Mucosa of descending colon (tissue), 3 donors: Measurements from ENCODE around the gene DSCAML1. TPM values are rescaled to one million over a fixed set of nuclear protein-coding genes. Genes with fewer than 3 reads are reported as not detected.

Source experiments
- ATAC-seq: fragments of 200-7000 bp; cut with Tn5 transposase; one replicate; pipeline ENCODE4 v1.9.1; 2020; ENCODE audit warnings: mild to moderate bottlenecking, moderate library complexity
- DNase-seq, 3 donors: peaks; one replicate each; pipeline ENCODE4 v3.0.0-alpha.2; 2020
- H3K36me3 ChIP-seq: fragments of 200-600 bp; one replicate; pipeline ENCODE4 v1.8.0; 2021; ENCODE audit warnings: low read depth, mild to moderate bottlenecking
- H3K4me1 ChIP-seq: fragments of 200-600 bp; one replicate; pipeline ENCODE4 v1.8.0; 2021; ENCODE audit warnings: low read depth, mild to moderate bottlenecking
- H3K4me3 ChIP-seq: fragments of 200-600 bp; one replicate; pipeline ENCODE4 v1.8.0; 2021; ENCODE audit warnings: mild to moderate bottlenecking
- H3K9me3 ChIP-seq: fragments of 200-600 bp; one replicate; pipeline ENCODE4 v1.8.0; 2021; ENCODE audit warnings: mild to moderate bottlenecking
- CTCF ChIP-seq: fragments of 200-600 bp; IDR thresholded peaks from one replicate; pipeline ENCODE4 v1.8.0; 2022; ENCODE audit warnings: antibody characterized with exemption, mild to moderate bottlenecking
- intact Hi-C, 2 donors: fragments of 100-400 bp; cut with DNase I in 1 of 2; cut with micrococcal nuclease in 1 of 2; formaldehyde crosslinking; loops; one replicate each; pipeline versions ENCODE4 v1.11.0 to v1.11.1; 2022; cut with DNase I, micrococcal nuclease
- total RNA-seq, 3 donors: library from RNA; stranded (reverse); fragmentation: NEBNext Ultra II Directional in 2 of 3; extraction: Animal tissue kit (Norgen Biotek cat#: 25700) in 2 of 3; gene quantifications; one replicate each; pipeline versions ENCODE4 v1.2.1 to v1.2.4, GENCODE V29; 2021 to 2023
- donor health status: DM: no; HTN: no; CAD: no; lungs with moderate emphysema.
- donor health status: DM: no; HTN: no; CAD: no.
- donor health status: DM: no; HTN: yes; CAD: no.

Gene DSCAML1
- total RNA-seq, 3 donors from 2014 or later = 5.0 to 5.5 (median 5.3) TPM

GRCh38 chr11:117572129-117572528, 224.9 kb downstream of the DSCAML1 start:
- DNase-seq = no peak
- Histone ChIP-seq H3K9me3 (no peaks in the 10 kb centered on the region), H3K36me3 (no peaks in the 10 kb centered on the region), H3K4me3 (no peak overlapping the region), H3K4me1 (no peaks in the 10 kb centered on the region)
- intact Hi-C loops = no loop called here
- no peak for ATAC-seq
- no peak for TF ChIP-seq CTCF

- peak in 1 of 3 donors; percentile 31 for DNase-seq
- Histone ChIP-seq H3K9me3 (no peaks in the 10 kb centered on the region), H3K36me3 (no peaks in the 10 kb centered on the region), H3K4me3 (no peak overlapping the region), H3K4me1 (no peaks in the 10 kb centered on the region)
- TF ChIP-seq CTCF = no peak
- intact Hi-C loops = no loop called here
- ATAC-seq = no peak
Observed at GRCh38 chr11:117570701-117571100, 226.3 kb downstream of the DSCAML1 start.

GRCh38 chr11:117569911-117570310, 227.1 kb downstream of the DSCAML1 start:
- TF ChIP-seq CTCF = no peak
- Histone ChIP-seq H3K9me3 (no peaks in the 10 kb centered on the region), H3K36me3 (no peaks in the 10 kb centered on the region), H3K4me1 (no peaks in the 10 kb centered on the region), H3K4me3 (no peak overlapping the region)
- DNase-seq (peak in 1 of 3 donors; percentile 8), ATAC-seq (no peak)
- intact Hi-C loops = no loop called here

GRCh38 chr11:117565709-117566108, 231.3 kb downstream of the DSCAML1 start:
- intact Hi-C loops = no loop called here

GRCh38 chr11:117564321-117564720, 232.7 kb downstream of the DSCAML1 start:
- ATAC-seq (no peak), DNase-seq (no peak)
- intact Hi-C loops = no loop called here
- Histone ChIP-seq H3K36me3 (no peaks in the 10 kb centered on the region), H3K4me1 (no peaks in the 10 kb centered on the region), H3K9me3 (no peaks in the 10 kb centered on the region), H3K4me3 (no peak overlapping the region)
- TF ChIP-seq CTCF = no peak

More at GRCh38 chr11:117565709-117566108, 231.3 kb downstream of the DSCAML1 start:
- TF ChIP-seq CTCF = no peak
- ATAC-seq (no peak), DNase-seq (peak in 1 of 3 donors; percentile 12)
- Histone ChIP-seq H3K4me1 (no peaks in the 10 kb centered on the region), H3K9me3 (no peaks in the 10 kb centered on the region), H3K4me3 (no peak overlapping the region), H3K36me3 (no peaks in the 10 kb centered on the region)

GRCh38 chr11:117563556-117563955, 233.5 kb downstream of the DSCAML1 start:
- H3K4me1 ChIP-seq = no peaks in the 10 kb centered on the region
- no peaks in the 10 kb centered on the region for H3K9me3 ChIP-seq
- intact Hi-C loops = no loop called here
- no peak for DNase-seq
- no peak overlapping the region for H3K4me3 ChIP-seq
- H3K36me3 ChIP-seq = no peaks in the 10 kb centered on the region
- TF ChIP-seq CTCF = no peak
- ATAC-seq = no peak
